H1 (cell line): ENCODE data around the gene PAQR4. TPM values are rescaled to one million over a fixed set of nuclear protein-coding genes. Genes with fewer than 3 reads are reported as not detected.

Experiments used
- ASH2L ChIP-seq: fragments of 200-600, 300-600 bp; sonication (generic); IDR thresholded peaks from one replicate; pipeline ENCODE4 v1.7.1; 2017; ENCODE audit warnings: low read length
- BACH1 ChIP-seq: IDR thresholded peaks from 2 replicates; pipeline ENCODE4 v1.6.1; 2012; ENCODE audit warnings: low read length, improper control_type of control experiment
- BRCA1 ChIP-seq: IDR thresholded peaks from 2 replicates; pipeline ENCODE4 v1.6.1; 2012; ENCODE audit warnings: low read depth, low read length, improper control_type of control experiment
- CBX8 ChIP-seq: fragments of 300-800, 300-1000 bp; sonication (generic); IDR thresholded peaks from 2 replicates; pipeline ENCODE4 v1.7.1; 2016; ENCODE audit warnings: low read depth, low read length, borderline replicate concordance
- GTF2F1 ChIP-seq: IDR thresholded peaks from 2 replicates; pipeline ENCODE4 v1.6.1; 2012; ENCODE audit warnings: low read depth, low read length, improper control_type of control experiment, borderline replicate concordance
- TAF1 ChIP-seq: IDR thresholded peaks from 2 replicates; pipeline ENCODE4 v1.6.1; 2011; ENCODE audit warnings: mild to moderate bottlenecking, low read depth, low read length
- polyA plus RNA-seq, 7 experiments: library from polyadenylated mRNA; depleted of rRNA in 3 of 7; stranded (reverse) in 5 of 7; unstranded in 2 of 7; fragments of >200 nt in 5 of 7; fragments of 200-250 nt in 2 of 7; gene quantifications; 1 replicate in 5 of 7; 2 replicates in 1 of 7; 4 replicates in 1 of 7; pipeline versions ENCODE4 v1.2.1 to v1.2.3, GENCODE V29; 2011 to 2013; ENCODE audit warnings: missing spikeins in 2 of 7, mixed read lengths in 2 of 7
- total RNA-seq: library from RNA; stranded (reverse); fragmentation: NEBNext Ultra II Directional; extraction: Animal tissue kit (Norgen Biotek cat#: 25700); gene quantifications from 2 replicates; pipeline ENCODE4 v1.2.1, GENCODE V29; 2021
- TF ChIP-seq, protein P1 (sequence below): fragments of 300-600 bp; sonication (generic); IDR thresholded peaks from 2 replicates; pipeline ENCODE4 v1.7.1; 2012; ENCODE audit warnings: low read length, moderate library complexity, mild to moderate bottlenecking, inconsistent platforms; ENCODE audit not compliant: insufficient replicate concordance
- TF ChIP-seq, protein P2 (sequence below), 3 experiments: IDR thresholded peaks; 1 replicate in 2 of 3; 2 replicates in 1 of 3; pipeline versions ENCODE4 v1.5.1 to v1.6.1; 2011; ENCODE audit warnings: low read length in 3 of 3, mild to moderate bottlenecking in 3 of 3, inconsistent platforms in 2 of 3, low read depth in 1 of 3, moderate library complexity in 1 of 3; ENCODE audit not compliant: insufficient read depth in 1 of 3; ENCODE audit errors: control extremely low read depth in 1 of 3

Gene PAQR4
- total and polyA plus RNA-seq, 2 of the 8 experiments (the other 6 are each of a cell fraction or from before 2014, with no cell fraction given): 28.2 to 34.6 TPM

DNA sequence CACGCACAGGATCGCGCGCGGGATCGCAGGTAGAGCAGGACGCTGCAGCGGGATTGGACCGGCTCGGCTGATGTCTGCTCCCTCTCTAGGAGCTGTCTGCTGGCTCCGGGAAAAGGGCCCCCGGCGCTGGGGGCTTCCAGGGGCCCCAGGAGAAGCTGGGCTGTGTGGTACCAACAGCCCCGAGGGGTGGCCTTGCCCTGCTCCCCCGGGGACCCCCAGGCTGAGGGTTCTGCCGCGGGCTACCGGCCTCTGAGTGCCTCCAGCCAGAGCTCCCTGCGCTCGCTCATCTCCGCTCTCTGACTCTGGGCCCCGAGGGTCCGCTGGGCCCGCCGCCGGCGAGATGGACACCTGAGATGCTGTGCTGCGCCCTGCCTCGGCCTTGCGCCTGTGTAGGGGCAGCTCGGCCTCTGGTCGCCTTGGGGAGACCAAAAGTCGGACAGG, 1.4 kb upstream of the PAQR4 start (continued):
- TF ChIP-seq, protein P1, sequence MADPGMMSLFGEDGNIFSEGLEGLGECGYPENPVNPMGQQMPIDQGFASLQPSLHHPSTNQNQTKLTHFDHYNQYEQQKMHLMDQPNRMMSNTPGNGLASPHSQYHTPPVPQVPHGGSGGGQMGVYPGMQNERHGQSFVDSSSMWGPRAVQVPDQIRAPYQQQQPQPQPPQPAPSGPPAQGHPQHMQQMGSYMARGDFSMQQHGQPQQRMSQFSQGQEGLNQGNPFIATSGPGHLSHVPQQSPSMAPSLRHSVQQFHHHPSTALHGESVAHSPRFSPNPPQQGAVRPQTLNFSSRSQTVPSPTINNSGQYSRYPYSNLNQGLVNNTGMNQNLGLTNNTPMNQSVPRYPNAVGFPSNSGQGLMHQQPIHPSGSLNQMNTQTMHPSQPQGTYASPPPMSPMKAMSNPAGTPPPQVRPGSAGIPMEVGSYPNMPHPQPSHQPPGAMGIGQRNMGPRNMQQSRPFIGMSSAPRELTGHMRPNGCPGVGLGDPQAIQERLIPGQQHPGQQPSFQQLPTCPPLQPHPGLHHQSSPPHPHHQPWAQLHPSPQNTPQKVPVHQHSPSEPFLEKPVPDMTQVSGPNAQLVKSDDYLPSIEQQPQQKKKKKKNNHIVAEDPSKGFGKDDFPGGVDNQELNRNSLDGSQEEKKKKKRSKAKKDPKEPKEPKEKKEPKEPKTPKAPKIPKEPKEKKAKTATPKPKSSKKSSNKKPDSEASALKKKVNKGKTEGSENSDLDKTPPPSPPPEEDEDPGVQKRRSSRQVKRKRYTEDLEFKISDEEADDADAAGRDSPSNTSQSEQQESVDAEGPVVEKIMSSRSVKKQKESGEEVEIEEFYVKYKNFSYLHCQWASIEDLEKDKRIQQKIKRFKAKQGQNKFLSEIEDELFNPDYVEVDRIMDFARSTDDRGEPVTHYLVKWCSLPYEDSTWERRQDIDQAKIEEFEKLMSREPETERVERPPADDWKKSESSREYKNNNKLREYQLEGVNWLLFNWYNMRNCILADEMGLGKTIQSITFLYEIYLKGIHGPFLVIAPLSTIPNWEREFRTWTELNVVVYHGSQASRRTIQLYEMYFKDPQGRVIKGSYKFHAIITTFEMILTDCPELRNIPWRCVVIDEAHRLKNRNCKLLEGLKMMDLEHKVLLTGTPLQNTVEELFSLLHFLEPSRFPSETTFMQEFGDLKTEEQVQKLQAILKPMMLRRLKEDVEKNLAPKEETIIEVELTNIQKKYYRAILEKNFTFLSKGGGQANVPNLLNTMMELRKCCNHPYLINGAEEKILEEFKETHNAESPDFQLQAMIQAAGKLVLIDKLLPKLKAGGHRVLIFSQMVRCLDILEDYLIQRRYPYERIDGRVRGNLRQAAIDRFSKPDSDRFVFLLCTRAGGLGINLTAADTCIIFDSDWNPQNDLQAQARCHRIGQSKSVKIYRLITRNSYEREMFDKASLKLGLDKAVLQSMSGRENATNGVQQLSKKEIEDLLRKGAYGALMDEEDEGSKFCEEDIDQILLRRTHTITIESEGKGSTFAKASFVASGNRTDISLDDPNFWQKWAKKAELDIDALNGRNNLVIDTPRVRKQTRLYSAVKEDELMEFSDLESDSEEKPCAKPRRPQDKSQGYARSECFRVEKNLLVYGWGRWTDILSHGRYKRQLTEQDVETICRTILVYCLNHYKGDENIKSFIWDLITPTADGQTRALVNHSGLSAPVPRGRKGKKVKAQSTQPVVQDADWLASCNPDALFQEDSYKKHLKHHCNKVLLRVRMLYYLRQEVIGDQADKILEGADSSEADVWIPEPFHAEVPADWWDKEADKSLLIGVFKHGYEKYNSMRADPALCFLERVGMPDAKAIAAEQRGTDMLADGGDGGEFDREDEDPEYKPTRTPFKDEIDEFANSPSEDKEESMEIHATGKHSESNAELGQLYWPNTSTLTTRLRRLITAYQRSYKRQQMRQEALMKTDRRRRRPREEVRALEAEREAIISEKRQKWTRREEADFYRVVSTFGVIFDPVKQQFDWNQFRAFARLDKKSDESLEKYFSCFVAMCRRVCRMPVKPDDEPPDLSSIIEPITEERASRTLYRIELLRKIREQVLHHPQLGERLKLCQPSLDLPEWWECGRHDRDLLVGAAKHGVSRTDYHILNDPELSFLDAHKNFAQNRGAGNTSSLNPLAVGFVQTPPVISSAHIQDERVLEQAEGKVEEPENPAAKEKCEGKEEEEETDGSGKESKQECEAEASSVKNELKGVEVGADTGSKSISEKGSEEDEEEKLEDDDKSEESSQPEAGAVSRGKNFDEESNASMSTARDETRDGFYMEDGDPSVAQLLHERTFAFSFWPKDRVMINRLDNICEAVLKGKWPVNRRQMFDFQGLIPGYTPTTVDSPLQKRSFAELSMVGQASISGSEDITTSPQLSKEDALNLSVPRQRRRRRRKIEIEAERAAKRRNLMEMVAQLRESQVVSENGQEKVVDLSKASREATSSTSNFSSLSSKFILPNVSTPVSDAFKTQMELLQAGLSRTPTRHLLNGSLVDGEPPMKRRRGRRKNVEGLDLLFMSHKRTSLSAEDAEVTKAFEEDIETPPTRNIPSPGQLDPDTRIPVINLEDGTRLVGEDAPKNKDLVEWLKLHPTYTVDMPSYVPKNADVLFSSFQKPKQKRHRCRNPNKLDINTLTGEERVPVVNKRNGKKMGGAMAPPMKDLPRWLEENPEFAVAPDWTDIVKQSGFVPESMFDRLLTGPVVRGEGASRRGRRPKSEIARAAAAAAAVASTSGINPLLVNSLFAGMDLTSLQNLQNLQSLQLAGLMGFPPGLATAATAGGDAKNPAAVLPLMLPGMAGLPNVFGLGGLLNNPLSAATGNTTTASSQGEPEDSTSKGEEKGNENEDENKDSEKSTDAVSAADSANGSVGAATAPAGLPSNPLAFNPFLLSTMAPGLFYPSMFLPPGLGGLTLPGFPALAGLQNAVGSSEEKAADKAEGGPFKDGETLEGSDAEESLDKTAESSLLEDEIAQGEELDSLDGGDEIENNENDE: no peak
- TF ChIP-seq TAF1: no peak
- no peak for TF ChIP-seq CBX8
- TF ChIP-seq, protein P2, sequence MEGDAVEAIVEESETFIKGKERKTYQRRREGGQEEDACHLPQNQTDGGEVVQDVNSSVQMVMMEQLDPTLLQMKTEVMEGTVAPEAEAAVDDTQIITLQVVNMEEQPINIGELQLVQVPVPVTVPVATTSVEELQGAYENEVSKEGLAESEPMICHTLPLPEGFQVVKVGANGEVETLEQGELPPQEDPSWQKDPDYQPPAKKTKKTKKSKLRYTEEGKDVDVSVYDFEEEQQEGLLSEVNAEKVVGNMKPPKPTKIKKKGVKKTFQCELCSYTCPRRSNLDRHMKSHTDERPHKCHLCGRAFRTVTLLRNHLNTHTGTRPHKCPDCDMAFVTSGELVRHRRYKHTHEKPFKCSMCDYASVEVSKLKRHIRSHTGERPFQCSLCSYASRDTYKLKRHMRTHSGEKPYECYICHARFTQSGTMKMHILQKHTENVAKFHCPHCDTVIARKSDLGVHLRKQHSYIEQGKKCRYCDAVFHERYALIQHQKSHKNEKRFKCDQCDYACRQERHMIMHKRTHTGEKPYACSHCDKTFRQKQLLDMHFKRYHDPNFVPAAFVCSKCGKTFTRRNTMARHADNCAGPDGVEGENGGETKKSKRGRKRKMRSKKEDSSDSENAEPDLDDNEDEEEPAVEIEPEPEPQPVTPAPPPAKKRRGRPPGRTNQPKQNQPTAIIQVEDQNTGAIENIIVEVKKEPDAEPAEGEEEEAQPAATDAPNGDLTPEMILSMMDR (IDR thresholded peaks at IDR 0.05; ENCODE audit: control extremely low read depth in 1 of 3, insufficient read depth in 1 of 3, low read depth in 1 of 3, low read length in 3 of 3): no peak
- TF ChIP-seq BRCA1: no peak
- TF ChIP-seq BACH1: no peak
- no peak for TF ChIP-seq ASH2L
- no peak for TF ChIP-seq GTF2F1
